ENCODE results near the gene PPM1G.

The PPM1G gene

GRCh38 chr2:27409321-27410073, at the start of gene PPM1G:
TSS of gene PPM1G (minus strand) at chr2:27409591. CDS start at chr2:27409422, 169 bp downstream.
- POLR2A ChIA-PET, result interaction anchor here (0.9 to 5.4 kb wide), 28 partner anchors 9 to 359 kb away, joined by 3 to 135 read pairs (median 4); partner anchors contain the start of genes CCDC121, EIF2B4, FNDC4 and GPN1

GRCh38 chr2:27453968-27454367, 44.6 kb upstream of the PPM1G start:
- ChIA-PET CTCF (no interaction called here), POLR2A (no interaction called here)
- no peak for DNase-seq (ENCODE audit: extremely low spot score)
- no peak for TF ChIP-seq PKNOX1 (IDR thresholded peaks at IDR 0.05)
- no peak for TF ChIP-seq CTBP1 (IDR thresholded peaks at IDR 0.05; ENCODE audit: borderline replicate concordance)
- no peak for TF ChIP-seq LEF1 (IDR thresholded peaks at IDR 0.05; ENCODE audit: borderline replicate concordance)
- TF ChIP-seq FOXA1 (IDR thresholded peaks at IDR 0.05), result no peak
- no peak for TF ChIP-seq NFRKB (IDR thresholded peaks at IDR 0.05)
- TF ChIP-seq ELF4 (IDR thresholded peaks at IDR 0.05), result no peak

More at GRCh38 chr2:27409321-27410073, at the start of gene PPM1G:
- DNase-seq (ENCODE audit: extremely low spot score), result peak; percentile 97
- TF ChIP-seq ELF4 (IDR thresholded peaks at IDR 0.05) (peak; percentile 55; the same call in 1 of the 2 replicates), SP1 (IDR thresholded peaks at IDR 0.05) (no peak), L3MBTL2 (conservative IDR thresholded peaks at IDR 0.05) (peak; percentile 97), FOXK2 (IDR thresholded peaks at IDR 0.05) (no peak), NFRKB (IDR thresholded peaks at IDR 0.05) (no peak)
- CTCF ChIA-PET, result interaction anchor here (1.4 to 3.0 kb wide), 2 partner anchors 19 to 21 kb away, joined by 3 to 12 read pairs; partner anchors contain the start of gene NRBP1

- ChIA-PET CTCF (no interaction called here), POLR2A (no interaction called here)
- DNase-seq (ENCODE audit: extremely low spot score), result no peak
- no peak for TF ChIP-seq L3MBTL2 (conservative IDR thresholded peaks at IDR 0.05)
- no peak for TF ChIP-seq BHLHE40 (IDR thresholded peaks at IDR 0.05; ENCODE audit: borderline replicate concordance)
- no peak for TF ChIP-seq TARDBP (IDR thresholded peaks at IDR 0.05)
- TF ChIP-seq NFRKB (IDR thresholded peaks at IDR 0.05), result no peak
- no peak for TF ChIP-seq FOXM1 (IDR thresholded peaks at IDR 0.05; ENCODE audit: borderline replicate concordance)
- TF ChIP-seq LEF1 (IDR thresholded peaks at IDR 0.05; ENCODE audit: borderline replicate concordance), result no peak
- TF ChIP-seq ZNF384 (IDR thresholded peaks at IDR 0.05), result no peak
- no peak for TF ChIP-seq SP1 (IDR thresholded peaks at IDR 0.05)
- no peak for TF ChIP-seq PKNOX1 (IDR thresholded peaks at IDR 0.05)
- TF ChIP-seq CTBP1 (IDR thresholded peaks at IDR 0.05; ENCODE audit: borderline replicate concordance), result no peak
- TF ChIP-seq ARNT (IDR thresholded peaks at IDR 0.05), result no peak
Observed at GRCh38 chr2:27451095-27451494, 41.7 kb upstream of the PPM1G start.

GRCh38 chr2:27448381-27448780, 39.0 kb upstream of the PPM1G start:
- POLR2A ChIA-PET, result interaction anchor here (1.2 kb wide), 1 partner anchor 19 kb away, joined by 3 read pairs; the partner anchor contains the start of gene NRBP1
- no peak for TF ChIP-seq LEF1 (IDR thresholded peaks at IDR 0.05; ENCODE audit: borderline replicate concordance)
- no peak for TF ChIP-seq CTBP1 (IDR thresholded peaks at IDR 0.05; ENCODE audit: borderline replicate concordance)
- no peak for TF ChIP-seq FOXA1 (IDR thresholded peaks at IDR 0.05)
- TF ChIP-seq NFRKB (IDR thresholded peaks at IDR 0.05), result no peak
- no peak for TF ChIP-seq SUZ12 (IDR thresholded peaks at IDR 0.05)
- DNase-seq (ENCODE audit: extremely low spot score), result no peak
- CTCF ChIA-PET, result interaction anchor here (0.6 kb wide), 1 partner anchor 19 kb away, joined by 3 read pairs; no protein-coding TSS in a partner anchor

- POLR2A ChIA-PET, result interaction anchor here (1.1 to 1.2 kb wide), 2 partner anchors 18 to 37 kb away, joined by 3 to 4 read pairs; partner anchors contain the start of genes NRBP1 and PPM1G
- CTCF ChIA-PET, result no interaction called here
Observed at GRCh38 chr2:27446057-27446456, 36.7 kb upstream of the PPM1G start.

GRCh38 chr2:27445615-27446014, 36.2 kb upstream of the PPM1G start:
- no peak for TF ChIP-seq BHLHE40 (IDR thresholded peaks at IDR 0.05; ENCODE audit: borderline replicate concordance)
- no peak for TF ChIP-seq TARDBP (IDR thresholded peaks at IDR 0.05)
- TF ChIP-seq HDGF (IDR thresholded peaks at IDR 0.05; ENCODE audit: borderline replicate concordance), result no peak
- no peak for TF ChIP-seq ZNF384 (IDR thresholded peaks at IDR 0.05)
- TF ChIP-seq FOXK2 (IDR thresholded peaks at IDR 0.05), result no peak
- TF ChIP-seq L3MBTL2 (conservative IDR thresholded peaks at IDR 0.05), result no peak
- no peak for TF ChIP-seq LEF1 (IDR thresholded peaks at IDR 0.05; ENCODE audit: borderline replicate concordance)
- ChIA-PET POLR2A (interaction anchor here (1.1 to 1.2 kb wide), 2 partner anchors 17 to 36 kb away, joined by 3 to 4 read pairs; partner anchors contain the start of genes NRBP1 and PPM1G), CTCF (interaction anchor here (0.6 kb wide), 1 partner anchor 16 kb away, joined by 3 read pairs; no protein-coding TSS in a partner anchor)
- no peak for DNase-seq (ENCODE audit: extremely low spot score)

More at GRCh38 chr2:27446057-27446456, 36.7 kb upstream of the PPM1G start:
- no peak for DNase-seq (ENCODE audit: extremely low spot score)
- TF ChIP-seq BHLHE40 (IDR thresholded peaks at IDR 0.05; ENCODE audit: borderline replicate concordance) (no peak), FOXK2 (IDR thresholded peaks at IDR 0.05) (no peak), HDGF (IDR thresholded peaks at IDR 0.05; ENCODE audit: borderline replicate concordance) (no peak), ARNT (IDR thresholded peaks at IDR 0.05) (no peak), TARDBP (IDR thresholded peaks at IDR 0.05) (no peak)

- no peak for DNase-seq (ENCODE audit: extremely low spot score)
- POLR2A ChIA-PET, result no interaction called here
- TF ChIP-seq ZNF384 (IDR thresholded peaks at IDR 0.05) (no peak), FOXM1 (IDR thresholded peaks at IDR 0.05; ENCODE audit: borderline replicate concordance) (no peak), SUZ12 (IDR thresholded peaks at IDR 0.05) (no peak), ARNT (IDR thresholded peaks at IDR 0.05) (no peak), BHLHE40 (IDR thresholded peaks at IDR 0.05; ENCODE audit: borderline replicate concordance) (no peak), NFRKB (IDR thresholded peaks at IDR 0.05) (no peak), FOXA1 (IDR thresholded peaks at IDR 0.05) (no peak)
- CTCF ChIA-PET, result interaction anchor here (0.6 kb wide), 1 partner anchor 16 kb away, joined by 3 read pairs; no protein-coding TSS in a partner anchor
Observed at GRCh38 chr2:27445155-27445554, 35.8 kb upstream of the PPM1G start.
